Measurements from ENCODE around the gene ACBD4.

Gene ACBD4, protein sequence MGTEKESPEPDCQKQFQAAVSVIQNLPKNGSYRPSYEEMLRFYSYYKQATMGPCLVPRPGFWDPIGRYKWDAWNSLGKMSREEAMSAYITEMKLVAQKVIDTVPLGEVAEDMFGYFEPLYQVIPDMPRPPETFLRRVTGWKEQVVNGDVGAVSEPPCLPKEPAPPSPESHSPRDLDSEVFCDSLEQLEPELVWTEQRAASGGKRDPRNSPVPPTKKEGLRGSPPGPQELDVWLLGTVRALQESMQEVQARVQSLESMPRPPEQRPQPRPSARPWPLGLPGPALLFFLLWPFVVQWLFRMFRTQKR

DNA sequence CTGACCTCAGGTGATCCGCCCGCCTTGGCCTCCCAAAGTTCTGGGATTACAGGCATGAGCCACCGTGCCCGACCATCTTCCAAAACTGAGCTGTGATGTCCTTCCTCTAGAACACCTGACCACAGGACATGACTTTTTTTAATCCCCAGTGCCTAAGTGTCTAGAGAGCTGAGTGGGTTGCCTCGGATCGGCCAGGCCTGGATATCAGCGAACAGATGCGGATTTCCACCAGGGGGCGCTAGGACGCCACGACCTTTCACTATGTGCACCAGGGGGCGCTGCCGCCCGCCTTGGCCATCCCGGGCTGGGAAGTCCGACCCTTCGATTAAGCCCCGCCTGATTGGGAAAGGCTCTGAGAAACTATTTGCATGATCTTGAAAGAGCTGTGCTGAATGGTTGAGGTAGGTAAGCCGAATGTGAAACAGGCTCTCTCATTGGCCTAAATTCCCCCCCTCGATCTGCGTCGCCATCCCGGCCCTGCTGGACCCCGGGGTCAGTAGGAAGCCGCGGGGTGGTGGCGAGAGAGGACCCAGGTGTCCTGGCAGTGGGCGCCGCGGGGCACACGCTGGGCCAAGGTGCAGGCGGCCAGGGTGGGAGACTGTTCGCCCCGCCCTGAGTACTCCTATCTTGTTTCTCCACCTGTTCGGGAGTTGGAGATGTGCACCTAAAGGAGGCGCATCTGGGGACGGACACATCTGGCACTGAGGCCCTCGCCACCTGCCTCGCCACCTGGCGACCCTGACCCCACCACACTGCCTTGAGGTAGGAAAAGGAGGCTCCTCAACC is at the start of gene ACBD4:
Gene ACBD4 (plus strand): TSS at position 496 of the 786 bp plus-strand sequence. CDS start 458 bp downstream, outside the sequence.
- peak; percentile 94 to 96 for DNase-seq (ENCODE audit: low read depth in 1 of 2, low spot score in 1 of 2)

DNA sequence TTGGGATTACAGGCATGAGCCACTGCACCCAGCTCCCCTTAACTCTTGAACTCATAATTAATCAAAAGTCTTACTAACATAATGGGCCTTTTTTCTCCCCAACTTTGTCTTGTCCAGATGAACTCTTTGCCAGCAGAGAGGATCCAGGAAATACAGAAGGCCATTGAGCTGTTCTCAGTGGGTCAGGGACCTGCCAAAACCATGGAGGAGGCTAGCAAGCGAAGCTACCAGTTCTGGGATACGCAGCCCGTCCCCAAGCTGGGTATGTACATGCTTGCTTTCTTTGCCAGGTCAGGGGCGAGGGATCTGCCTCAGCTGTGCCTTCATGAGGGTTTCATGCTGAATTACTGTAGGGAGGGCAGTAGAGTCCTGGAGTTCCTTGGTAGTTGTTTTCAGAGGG is 49.1 kb upstream of the ACBD4 start:
- no peak for DNase-seq (ENCODE audit: low read depth in 1 of 2, low spot score in 1 of 2)

DNA sequence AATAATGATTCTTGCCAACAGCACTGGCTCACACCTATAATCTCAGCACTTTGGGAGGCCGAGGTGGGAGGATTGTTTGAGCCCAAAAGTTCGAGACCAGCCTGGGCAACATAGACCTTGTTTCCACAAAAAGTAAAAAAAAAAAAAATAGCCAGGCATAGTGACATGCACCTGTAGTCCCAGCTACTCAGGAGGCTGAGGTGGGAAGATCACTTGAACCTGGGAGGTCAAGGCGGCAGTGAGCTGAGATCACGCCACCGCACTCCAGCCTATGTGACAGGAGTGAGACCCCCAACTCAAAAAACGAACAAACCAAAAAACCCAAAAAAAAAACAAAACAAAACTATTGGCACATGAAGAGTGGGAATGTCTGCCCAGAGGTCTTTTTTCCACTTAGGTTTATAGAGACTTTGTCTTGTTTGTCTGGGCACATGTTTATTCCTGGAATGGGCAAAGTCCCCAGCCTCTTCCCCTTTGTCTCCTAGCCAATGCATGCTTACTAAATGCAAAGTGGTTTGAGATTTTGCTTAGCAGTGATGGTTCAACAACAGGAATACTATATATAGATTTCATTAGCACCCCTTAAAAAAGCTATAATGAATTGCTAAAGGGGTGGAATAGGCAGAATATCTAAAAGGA is 48.5 kb upstream of the ACBD4 start:
- no peak for DNase-seq (ENCODE audit: low read depth in 1 of 2, low spot score in 1 of 2)

DNA sequence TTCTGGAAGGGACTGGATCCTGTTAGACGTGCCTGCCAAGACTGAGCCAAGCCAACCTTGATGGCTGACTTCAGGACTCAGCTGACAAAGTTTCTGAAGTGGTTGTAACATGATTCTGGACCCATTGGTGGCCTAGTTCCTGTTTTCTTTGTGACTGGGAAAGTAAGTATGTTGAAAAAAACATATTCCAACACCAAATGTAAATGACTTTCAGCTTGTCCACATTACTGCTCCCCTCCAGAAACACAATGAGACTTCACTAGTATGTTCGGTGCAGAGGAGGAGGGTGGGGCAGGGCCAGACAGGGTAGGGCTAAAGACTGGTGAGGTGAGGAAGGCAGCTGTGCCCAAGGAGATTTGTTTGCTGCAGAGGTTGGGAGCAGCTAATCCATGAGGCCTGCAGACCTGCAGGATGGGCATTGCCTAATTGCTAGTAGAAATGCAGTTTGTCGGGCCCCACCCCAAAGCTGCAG is 47.9 kb upstream of the ACBD4 start:
- DNase-seq (ENCODE audit: low read depth in 1 of 2, low spot score in 1 of 2), result no peak

DNA sequence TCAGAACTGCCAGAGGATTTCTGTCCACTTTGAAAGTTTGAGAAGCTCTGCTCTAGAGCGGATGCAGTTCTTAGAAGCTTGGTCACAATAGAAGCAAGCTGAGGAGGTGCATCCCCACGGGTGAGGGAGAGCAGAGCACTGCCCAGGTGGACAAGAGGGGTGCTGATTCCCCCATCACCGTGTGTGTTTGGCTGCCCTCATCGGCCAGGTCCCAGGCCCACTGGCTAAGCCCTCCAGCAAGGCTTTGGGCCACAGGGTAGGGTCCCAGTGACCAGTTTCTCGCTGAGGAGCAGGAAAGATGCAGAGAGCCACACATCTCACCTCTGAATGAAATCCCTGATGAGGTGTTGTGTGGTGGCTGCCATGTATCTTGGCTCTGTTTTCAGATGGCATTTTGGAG is 47.5 kb upstream of the ACBD4 start:
- no peak for DNase-seq (ENCODE audit: low read depth in 1 of 2, low spot score in 1 of 2)

DNA sequence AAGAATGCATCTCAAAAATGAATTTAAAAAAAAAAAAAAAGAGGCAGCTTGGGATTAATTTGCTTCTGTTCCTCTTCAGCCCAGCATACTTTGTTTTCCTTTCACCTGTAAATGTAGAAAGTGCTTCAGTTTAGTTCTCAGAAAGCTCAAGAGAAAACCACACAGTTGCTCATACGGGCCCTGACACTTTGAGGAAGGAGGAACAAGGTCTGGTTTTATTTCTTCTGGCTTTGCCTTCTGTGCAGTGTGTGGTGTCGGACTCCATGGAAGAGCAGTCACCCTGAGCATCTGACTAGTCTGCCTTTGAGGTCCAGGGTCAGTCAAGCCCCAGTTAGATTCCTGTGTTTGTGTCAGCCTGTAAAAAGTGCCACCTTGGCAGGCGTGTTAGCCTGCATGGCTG is 46.7 kb upstream of the ACBD4 start:
- DNase-seq (ENCODE audit: low read depth in 1 of 2, low spot score in 1 of 2), result no peak

DNA sequence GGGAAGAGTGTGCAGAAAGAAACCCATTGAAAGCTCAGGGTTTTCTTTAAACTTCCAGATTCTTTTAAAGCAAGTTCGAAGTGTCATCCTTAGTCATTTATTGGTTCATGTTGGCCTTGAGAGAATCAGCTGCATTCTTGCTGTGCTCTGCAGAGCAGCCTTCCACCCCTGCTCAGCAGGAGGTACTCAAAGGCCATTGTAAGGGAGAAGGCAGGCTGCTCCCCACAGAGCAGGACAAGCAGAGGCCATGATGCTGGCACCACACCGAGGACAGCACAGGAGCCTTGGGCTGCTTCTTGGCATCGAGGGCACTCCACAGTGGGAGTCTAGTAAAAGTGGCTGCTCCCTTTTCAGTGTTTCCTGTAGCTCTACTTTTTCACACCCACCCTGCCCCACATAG is 44.8 kb upstream of the ACBD4 start:
- no peak for DNase-seq (ENCODE audit: low read depth in 1 of 2, low spot score in 1 of 2)

DNA sequence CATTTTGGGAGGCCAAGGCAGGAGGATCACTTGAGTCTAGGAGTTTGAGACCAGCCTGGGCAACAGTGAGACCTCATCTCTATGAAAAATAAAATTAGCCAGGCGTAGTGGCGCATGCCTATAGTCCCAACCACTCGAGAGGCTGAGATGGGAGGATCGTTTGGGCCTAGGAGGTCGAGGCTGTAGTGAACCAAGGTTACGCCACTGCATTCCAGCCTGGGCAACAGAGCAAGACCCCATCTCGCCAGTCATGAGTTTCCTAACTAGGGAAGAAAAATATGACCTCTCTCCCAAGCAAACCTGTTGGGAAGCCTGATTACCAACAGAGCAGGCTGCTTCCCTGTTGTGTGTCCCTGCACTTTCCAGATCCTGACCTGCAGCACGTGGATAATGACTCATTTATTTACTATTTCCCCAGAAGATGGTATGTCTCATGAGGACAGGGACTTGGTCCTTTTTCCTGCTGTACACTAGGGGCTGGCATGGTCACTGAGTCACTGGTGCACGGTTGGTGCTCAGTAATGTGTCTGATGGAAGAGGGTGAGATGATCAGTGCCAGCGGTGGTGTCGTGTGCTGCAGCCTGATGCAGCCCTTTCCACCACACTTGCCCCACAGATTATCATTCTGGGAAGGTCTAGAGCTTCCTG is 43.6 kb upstream of the ACBD4 start:
- no peak for DNase-seq (ENCODE audit: low read depth in 1 of 2, low spot score in 1 of 2)

DNA sequence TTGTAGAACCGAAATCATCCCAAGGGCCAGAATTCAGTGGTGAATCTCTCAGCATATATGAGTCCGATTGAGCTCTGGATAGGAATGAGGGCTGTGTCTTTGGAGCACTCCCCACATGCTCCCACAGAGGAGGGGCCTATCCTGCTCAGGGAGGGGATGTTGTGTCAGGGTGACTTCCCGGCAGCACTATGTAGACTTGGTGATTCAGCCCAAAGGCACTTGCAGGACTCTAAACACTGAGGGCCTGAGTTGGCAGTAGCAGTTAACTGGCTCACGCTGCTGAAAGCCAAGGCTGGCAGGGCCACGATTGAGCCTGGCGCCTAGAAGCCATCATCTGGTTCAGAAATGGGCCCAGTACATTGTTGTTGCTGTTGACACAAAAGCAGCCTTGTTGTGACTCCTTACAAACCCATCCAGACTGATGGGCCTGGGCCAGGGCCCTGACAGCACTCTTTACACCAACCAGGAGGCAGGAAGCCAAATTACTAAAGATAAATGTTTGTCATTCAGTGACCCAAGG is 42.5 kb upstream of the ACBD4 start:
- no peak for DNase-seq (ENCODE audit: low read depth in 1 of 2, low spot score in 1 of 2)

DNA sequence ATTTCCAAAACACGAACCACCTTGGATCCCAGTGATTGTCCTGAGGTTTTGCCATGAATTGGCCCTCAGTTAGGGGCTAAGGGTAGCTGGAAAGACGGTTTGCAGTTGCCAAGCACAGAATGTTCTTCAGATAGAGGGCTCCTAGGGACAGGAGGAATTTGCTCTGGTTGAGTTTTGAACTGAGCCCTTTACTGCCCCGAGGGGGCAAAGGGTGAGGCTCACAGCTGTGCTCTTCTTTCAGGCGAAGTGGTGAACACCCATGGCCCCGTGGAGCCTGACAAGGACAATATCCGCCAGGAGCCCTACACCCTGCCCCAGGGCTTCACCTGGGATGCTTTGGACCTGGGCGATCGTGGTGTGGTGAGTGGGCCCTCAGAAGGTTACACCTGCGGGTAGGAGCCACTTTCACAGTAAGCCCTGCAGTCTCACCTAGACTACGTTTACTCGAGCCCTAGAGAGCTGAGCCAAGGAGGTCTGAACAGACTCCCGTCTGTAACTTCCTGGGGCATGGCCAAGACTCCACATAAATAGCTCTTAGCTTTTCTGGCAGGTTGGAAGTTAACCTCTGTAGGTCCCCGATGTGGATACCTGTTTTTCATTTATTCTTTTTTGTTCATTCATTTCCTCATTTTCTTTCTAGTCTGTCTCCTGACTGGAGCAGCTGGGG is 41.9 kb upstream of the ACBD4 start:
- no peak for DNase-seq (ENCODE audit: low read depth in 1 of 2, low spot score in 1 of 2)

DNA sequence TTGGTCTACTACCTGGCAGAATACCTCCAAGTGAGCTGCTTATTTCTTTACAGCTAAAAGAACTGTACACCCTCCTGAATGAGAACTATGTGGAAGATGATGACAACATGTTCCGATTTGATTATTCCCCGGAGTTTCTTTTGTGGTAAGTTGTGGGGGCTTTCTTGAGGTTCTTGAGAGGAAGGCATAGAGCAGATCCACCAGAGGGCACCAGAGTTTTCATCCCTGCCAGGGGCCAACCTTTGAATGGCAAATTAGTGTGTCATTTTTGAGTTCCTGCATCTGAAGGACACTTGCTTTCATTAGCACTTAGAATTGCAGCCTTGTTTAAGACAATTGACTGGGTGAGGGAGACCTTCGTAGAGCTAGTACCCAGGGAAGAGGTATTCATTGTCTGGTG is 39.3 kb upstream of the ACBD4 start:
- no peak for DNase-seq (ENCODE audit: low read depth in 1 of 2, low spot score in 1 of 2)

DNA sequence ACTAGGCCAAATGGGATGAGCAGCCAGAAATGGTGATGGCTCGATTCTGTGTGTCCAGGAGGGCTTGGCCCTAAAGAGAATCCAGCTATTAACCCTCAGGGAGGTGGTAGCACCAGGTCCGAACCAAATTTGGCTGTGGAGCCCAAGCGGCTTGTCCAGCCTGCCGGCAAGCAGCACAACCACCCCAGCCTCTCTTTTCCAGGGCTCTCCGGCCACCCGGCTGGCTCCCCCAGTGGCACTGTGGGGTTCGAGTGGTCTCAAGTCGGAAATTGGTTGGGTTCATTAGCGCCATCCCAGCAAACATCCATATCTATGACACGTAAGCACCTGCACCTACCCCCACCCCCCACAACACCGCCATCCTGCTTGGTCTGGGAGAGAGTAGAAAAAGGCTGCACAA is 38.6 kb upstream of the ACBD4 start:
- no peak for DNase-seq (ENCODE audit: low read depth in 1 of 2, low spot score in 1 of 2)

DNA sequence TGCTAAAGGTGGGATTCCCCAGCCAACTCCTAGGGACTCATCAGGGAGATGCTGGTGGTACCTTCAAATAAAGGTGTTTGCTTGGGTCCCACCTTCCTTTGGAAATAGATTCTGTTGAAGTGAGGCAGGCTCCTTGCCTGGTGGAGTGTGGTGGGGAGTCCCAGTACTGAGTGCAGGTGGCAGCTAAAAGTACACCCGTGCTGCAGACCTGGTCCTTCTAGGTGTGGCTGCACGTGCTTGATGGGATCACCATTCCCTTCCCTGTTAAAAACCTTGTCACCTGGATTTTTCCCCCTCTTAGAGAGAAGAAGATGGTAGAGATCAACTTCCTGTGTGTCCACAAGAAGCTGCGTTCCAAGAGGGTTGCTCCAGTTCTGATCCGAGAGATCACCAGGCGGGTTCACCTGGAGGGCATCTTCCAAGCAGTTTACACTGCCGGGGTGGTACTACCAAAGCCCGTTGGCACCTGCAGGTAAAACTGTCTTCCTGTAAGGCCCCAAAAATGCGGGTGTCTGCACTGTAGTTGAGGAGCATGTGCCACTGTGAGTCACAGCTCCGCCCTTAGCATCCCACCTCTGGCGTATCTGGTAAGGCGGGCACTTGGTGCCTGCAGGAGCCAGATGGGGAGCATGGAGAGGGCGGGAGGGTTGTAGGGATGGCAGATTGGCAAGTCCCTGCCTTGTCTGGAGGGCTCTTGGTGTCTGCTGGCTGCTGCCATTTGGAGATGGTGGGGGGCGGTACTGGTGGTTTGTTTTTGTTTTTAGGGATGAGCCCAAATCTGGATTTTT is 37.2 kb upstream of the ACBD4 start:
- no peak for DNase-seq (ENCODE audit: low read depth in 1 of 2, low spot score in 1 of 2)

DNA sequence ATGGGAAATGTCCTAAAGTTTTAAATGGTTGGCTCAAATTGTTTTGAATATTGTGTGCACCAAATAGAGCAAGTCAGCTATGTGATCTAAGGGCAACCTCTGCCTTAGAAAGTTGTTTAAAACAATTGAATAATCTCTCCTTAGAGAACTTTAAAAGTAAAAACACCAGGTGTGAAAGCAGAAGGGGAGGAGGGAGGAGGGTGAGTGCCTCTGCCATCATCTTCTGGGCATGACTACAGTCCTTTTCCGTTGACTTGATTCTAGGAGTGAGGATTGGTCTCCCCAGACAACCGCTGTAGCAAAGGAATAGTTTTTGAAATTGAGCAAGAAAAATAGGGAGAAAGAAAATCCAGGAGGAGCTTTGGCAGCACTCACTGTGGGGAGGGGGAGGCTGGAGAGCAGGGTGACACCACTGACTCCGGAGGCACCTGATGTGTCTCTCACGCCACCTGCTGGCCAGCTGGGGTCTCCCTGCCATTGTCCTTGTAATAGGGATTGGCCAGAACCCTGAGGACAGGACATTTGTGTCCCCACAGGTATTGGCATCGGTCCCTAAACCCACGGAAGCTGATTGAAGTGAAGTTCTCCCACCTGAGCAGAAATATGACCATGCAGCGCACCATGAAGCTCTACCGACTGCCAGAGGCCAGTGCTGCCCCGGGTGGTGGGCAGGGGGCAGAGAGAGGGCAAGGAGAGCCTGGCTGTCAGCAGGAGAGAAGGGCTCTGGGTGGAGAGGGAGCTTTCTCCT is 36.4 kb upstream of the ACBD4 start:
- DNase-seq (ENCODE audit: low read depth in 1 of 2, low spot score in 1 of 2), result peak; percentile 33 to 54

DNA sequence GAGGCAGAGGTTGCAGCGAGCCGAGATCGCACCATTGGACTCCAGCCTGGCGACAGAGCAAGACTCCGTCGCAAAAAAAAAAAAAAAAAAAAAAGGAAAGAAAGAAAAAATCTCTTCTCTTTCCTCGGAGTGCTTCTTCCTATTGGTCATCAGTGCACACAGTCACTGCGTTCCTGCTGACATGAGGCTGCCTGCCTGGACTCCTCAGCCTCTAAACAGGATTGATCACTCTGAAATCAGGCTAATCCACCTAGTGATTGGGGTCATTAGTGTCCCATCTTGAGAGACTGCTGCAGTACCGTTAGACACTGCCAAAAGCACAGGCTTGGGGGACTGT is 34.0 kb upstream of the ACBD4 start:
- no peak for DNase-seq (ENCODE audit: low read depth in 1 of 2, low spot score in 1 of 2)

DNA sequence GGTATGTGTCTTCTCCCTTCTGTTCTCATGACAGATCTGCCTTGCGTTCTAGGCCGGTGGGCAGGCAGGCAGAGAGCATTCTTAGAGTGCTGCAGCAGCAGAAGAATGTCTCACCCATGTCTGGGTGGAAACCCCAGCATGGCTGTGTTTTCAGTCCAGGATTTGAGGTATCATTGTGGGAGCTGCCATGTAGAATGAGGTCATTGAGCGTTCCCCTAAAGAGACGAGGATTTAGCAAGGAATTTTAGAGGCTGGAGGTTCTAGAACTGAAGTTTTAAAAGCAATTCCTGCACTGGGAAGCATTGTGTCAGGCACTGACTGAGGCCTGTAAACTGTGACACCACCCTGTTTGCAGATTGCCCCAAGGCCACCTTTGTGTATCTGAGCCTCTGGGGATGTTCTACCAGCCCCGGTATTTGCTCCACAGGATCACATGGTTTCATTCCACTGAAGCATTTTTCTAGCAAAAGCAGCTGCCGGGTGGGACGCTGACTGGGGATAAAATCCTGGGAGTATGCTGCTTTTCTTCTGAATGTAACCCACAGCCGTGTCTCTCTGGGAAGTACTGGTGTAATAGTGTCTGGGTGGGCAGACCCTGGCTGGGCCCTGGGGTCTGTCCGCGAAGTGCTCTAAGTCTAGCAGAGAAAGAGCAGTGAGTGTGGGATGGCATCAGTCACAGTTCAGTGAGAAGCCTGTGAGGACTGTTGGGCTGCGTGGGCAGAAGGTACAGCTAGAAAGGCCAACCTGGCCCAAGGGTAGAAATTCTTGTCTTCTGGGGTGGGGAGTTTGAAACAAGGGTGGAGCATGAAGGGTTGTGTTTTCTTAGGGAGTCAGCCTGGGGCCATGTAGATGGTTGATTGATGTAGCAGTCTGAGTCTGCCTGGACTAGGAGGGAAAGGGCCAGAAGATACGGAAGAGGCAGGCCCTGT is 33.3 kb upstream of the ACBD4 start:
- no peak for DNase-seq (ENCODE audit: low read depth in 1 of 2, low spot score in 1 of 2)

DNA sequence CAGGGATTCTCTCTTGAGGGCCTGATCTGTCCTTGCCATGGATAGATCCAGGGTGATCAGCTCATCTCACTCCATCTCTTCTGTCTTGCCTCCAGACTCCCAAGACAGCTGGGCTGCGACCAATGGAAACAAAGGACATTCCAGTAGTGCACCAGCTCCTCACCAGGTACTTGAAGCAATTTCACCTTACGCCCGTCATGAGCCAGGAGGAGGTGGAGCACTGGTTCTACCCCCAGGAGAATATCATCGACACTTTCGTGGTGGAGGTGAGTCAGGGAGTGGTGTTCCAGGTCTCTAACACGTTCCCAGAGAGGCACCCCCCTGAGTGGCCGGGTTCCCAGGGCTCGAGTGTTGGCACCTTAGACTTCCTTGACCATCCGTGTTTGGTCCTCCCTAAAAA is 32.6 kb upstream of the ACBD4 start:
- no peak for DNase-seq (ENCODE audit: low read depth in 1 of 2, low spot score in 1 of 2)

DNA sequence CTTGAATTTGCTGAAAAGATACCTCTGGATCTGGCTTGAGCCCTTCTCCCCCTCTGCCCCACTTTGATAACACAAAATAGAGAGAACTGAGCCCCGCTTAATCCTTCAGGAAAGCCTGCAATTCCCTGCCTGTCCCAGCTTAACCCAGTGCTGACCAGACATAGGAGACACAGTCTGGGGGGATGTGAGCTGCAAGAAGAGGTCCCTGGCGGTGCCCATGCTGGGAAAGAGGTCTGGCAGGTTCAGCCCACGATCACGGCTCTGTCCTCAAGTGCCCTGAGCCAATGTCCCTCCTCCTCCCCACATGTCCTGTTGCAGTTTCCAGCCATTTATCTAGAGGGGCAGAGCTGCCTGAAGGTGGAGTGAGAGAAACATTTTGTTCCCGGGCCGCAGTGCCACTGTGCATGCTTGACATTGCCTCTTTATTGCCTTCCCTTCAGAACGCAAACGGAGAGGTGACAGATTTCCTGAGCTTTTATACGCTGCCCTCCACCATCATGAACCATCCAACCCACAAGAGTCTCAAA is 32.2 kb upstream of the ACBD4 start:
- no peak for DNase-seq (ENCODE audit: low read depth in 1 of 2, low spot score in 1 of 2)

Measured in stimulated activated CD4-positive, alpha-beta T cell treated with anti-CD3 and anti-CD28 coated beads, Interleukin-15, amount 100 ng/mL, for 1 hour (primary cell).